GM12874 (cell line): Measurements from ENCODE around the gene GPR155.

Source experiments
- TF ChIP-seq, protein P1 (sequence below): IDR thresholded peaks from 2 replicates; pipeline ENCODE4 v1.5.1; 2011; ENCODE audit warnings: low read depth, mild to moderate bottlenecking, control low read depth, low read length, moderate library complexity; ENCODE audit not compliant: insufficient read depth

The GPR155 gene

DNA sequence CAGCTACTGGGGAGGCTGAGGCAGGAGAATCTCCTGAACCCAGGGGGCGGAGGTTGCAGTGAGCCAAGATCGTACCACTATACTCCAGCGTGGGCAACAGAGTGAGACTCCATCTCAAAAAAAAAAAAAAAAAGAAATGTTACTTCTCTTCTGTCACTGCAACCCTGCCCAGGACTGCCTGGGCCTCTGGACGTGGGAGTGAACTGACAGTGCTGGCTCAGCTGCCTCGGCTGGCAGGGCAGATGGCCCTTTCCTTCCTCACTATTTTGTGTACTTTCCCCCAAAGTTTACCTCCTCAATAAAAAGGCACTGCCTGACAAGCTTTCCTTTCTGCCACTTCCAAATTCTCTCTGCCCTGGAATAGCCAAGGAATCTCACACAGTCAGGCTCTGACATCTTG, 12.5 kb upstream of the GPR155 start:
- TF ChIP-seq, protein P1, sequence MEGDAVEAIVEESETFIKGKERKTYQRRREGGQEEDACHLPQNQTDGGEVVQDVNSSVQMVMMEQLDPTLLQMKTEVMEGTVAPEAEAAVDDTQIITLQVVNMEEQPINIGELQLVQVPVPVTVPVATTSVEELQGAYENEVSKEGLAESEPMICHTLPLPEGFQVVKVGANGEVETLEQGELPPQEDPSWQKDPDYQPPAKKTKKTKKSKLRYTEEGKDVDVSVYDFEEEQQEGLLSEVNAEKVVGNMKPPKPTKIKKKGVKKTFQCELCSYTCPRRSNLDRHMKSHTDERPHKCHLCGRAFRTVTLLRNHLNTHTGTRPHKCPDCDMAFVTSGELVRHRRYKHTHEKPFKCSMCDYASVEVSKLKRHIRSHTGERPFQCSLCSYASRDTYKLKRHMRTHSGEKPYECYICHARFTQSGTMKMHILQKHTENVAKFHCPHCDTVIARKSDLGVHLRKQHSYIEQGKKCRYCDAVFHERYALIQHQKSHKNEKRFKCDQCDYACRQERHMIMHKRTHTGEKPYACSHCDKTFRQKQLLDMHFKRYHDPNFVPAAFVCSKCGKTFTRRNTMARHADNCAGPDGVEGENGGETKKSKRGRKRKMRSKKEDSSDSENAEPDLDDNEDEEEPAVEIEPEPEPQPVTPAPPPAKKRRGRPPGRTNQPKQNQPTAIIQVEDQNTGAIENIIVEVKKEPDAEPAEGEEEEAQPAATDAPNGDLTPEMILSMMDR: no peak

DNA sequence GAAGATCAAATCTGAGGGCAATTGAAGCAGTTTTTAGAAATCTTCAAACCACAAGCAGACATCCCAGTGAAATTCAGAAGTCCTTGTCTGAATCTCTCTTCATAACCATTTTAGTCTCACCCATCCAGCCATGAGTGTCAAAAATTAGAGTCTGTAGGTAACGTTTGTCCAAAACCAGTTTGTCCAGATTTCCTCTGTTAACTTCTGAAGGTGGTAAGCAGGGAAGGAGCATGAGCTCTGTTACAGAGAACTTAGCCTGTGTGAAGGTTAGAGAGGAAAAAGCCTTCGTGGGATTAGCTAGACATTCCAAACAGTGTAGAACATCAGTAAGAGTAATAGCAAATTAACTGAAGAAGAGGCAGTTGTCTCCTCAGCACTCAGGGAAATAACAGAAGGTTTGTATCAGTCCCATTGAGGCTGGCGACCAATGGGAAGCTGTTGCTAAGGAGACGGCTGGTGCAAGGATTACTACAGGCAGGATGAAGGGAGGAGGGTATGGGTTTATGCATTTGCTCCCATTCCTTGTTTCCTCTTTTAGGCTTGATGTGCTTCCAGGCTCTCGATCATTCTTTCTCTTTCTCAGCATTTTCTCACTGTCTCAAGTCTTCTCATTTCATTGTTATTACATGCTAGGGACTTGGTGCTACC, 8.7 kb upstream of the GPR155 start:
- TF ChIP-seq, protein P1: no peak

DNA sequence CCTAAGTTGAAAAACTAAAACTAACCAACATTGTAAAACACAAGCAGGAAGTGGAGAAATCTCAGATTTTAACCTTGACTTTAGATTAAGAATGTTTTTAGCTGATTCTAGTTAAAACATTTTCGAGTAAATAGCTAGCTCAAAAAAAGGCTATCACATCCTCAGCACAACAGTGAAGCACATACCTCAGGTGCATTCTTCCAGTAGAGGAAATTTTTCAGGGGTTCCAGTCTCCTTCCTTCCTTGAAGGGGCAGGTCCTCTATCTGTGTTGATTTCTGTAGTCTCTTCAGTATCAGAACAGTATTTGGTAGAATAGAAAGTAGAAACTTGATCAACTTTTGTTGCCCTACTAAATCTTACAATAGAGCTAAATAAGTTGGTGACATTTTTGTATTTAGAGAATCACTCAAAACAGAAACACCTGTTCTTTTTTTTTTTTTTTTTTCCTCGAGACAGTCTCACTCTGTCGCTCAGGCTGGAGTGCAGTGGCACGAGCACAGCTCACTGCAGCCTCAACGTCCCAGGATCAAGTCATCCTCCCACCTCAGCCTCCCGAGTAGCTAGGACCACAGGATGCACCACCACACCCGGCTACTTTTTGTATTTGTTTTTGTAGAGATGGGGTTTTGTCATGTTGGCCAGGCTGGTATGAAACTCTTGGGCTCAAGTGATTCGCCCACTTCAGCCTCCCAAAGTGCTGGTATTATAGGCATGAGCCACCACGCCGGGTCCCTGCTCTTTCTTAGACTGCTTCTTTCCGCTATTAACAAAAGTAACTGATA, 6.9 kb upstream of the GPR155 start:
- TF ChIP-seq, protein P1: no peak

DNA sequence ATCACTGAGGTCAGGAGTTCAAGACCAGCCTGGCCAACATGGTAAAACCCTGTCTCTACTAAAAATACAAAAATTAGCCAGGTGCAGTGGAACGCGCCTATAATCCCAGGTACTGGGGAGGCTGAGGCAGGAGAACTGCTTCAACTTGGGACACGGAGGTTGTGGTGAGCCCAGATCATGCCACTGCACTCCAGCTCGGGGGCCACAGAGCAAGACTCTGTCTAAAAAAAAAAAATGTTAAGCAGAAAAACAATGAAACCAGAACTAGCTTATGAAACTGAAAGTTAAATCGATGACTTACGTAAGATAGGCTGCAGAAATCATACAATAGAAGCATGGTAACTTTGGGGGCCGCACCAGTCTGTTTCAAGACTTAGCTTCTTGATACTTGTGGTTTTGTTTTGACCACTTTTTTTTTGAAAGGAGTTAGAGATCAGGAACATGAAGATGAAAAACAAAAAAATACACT, 6.2 kb upstream of the GPR155 start:
- TF ChIP-seq, protein P1: no peak

DNA sequence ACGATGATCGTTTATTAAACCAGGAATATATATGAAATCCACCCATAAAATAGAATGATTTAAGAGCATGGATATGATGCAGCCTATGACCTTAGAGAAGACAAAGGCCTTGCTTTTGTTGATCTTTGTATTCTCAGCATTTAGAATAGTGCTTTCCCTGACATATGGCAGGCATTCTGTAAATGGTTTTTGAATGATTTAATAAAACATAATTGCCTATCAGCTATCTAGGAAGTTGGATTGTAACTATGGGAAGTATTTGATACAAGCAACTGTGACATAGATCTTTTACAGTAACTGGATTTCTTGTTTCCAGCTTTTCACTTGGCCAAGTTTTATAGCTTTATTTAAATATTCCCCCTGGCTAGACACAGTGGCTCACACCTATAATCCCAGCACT, 5.1 kb upstream of the GPR155 start:
- TF ChIP-seq, protein P1: no peak

DNA sequence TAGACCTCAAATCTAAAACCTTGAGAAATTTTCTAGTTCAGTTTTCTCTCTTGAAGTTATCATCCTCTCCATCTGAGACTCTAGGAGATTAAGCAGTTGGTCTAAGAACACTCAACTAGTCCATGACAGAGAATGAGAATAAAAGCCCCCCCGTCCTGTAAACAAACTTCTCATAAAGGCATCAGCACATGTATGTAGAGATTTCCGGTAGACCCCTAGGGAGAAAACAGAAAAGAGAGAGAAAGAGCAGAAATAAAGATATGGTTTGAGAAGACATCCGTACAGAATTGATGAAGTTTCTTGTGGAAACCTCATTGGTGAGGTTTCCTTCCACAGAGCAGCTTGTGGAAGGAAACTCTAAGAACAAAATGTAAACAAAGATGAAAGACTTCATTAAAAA, 3.2 kb upstream of the GPR155 start:
- TF ChIP-seq, protein P1: no peak

DNA sequence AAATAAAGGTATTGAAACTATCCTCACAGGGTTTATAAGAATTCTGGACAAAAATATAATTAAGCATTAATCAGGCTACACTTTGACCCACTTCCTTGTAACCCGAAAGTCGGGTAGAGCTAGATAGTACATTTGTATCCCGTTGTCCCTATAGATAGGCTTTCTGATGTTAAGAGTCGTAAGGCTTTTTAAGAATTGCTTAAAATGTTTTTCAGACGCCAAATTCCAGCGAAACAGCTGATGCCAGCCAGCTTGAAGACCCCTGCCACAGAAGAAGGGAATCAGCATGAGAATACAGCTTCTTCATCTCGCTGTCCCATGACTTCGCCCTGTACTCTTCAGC, 962 bp upstream of the GPR155 start:
- TF ChIP-seq, protein P1: no peak
